ENCODE results near the gene PIH1D1. TPM values are rescaled to one million over a fixed set of nuclear protein-coding genes. Genes with fewer than 3 reads are reported as not detected.

The PIH1D1 gene
- total and polyA plus RNA-seq, 2 of the 13 experiments (the other 11 are each of a cell fraction or from before 2014, with no cell fraction given), result 110 to 137 TPM

DNA sequence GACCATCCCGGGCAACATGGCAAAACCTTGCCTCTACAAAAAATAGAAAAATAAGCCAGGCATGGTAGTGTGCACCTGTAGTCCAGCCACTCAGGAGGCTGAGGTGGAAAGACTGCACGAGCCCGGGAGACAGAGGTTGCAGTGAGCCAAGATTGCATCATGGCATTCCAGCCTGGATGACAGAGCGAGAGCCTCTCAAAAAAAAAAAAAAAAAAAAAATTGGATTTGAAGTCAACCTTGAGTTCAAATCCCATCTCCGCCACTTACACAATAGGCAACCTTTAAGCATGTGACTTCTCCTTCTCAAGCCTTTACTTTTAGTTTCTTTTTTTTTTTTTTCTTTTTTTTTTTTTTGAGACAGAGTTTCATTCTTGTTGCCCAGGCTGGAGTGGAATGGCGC is 51.6 kb downstream of the PIH1D1 start:
- no TSS peak for BruUV-seq (replicated peaks)

DNA sequence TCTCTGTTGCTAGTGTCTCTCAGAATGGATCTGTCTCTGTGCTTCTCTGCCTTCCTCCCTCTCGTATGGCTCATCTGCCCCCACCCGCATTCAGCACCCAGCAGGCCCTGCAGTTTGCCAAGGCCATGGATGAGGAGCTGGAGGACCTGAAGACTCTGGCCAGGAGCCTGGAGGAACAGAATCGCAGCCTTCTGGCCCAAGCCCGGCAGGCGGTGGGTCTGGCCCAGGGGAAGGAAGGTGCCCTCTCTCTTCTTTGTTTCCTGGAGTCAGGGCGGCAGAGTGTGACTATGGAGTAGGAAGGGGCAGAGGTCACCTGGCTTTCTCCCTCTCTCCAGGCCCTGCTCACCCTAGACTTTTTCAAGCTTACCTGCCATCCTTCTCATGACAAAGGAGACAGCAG is 52.7 kb downstream of the PIH1D1 start:
- WGBS (ENCODE audit: low lambda C conversion rate), result 10% methylated on average over 5 of the region's 6 CpGs
- TF ChIP-seq ZNF256 (CRISPR knock-in tag; conservative IDR thresholded peaks at IDR 0.05) (no peak), KLF9 (CRISPR knock-in tag; IDR thresholded peaks at IDR 0.05; ENCODE audit: low read depth) (no peak), RBAK (CRISPR knock-in tag; IDR thresholded peaks at IDR 0.05) (no peak), ATF1 (CRISPR knock-in tag; IDR thresholded peaks at IDR 0.05) (no peak), FLYWCH1 (CRISPR knock-in tag; IDR thresholded peaks at IDR 0.05) (no peak), PAF1 (CRISPR knock-in tag; IDR thresholded peaks at IDR 0.05) (no peak), ZNF30 (CRISPR knock-in tag; IDR thresholded peaks at IDR 0.05) (no peak), HNRNPUL1 (IDR thresholded peaks at IDR 0.05; ENCODE audit: low read depth, low read length) (no peak), ZNF33B (CRISPR knock-in tag; IDR thresholded peaks at IDR 0.05) (no peak), BRD4 (CRISPR knock-in tag; IDR thresholded peaks at IDR 0.05) (no peak)
- Histone ChIP-seq H2AFZ (ENCODE audit: low read length) (no peak overlapping the region), H3K27ac (ENCODE audit: extremely low read length, insufficient read depth, low read length) (no peak overlapping the region), H4K20me1 (ENCODE audit: insufficient read depth, low read length) (no peaks in the 10 kb centered on the region), H3K79me2 (ENCODE audit: insufficient read depth, low read length) (no peaks in the 10 kb centered on the region), H3K27me3 (ENCODE audit: control insufficient read depth in 1 of 2, insufficient read depth in 2 of 2, low read length in 2 of 2) (peaks cover 6 to 43% of the 10 kb centered on the region in 2 experiments; a peak in 4 of 5 replicates), H3K4me2 (ENCODE audit: low read depth, low read length) (peak overlapping the region; percentile 14; the same call in 1 of the 2 replicates), H3K36me3 (replicated peaks in 1 of 2; ENCODE audit: control insufficient read depth in 1 of 2, insufficient read depth in 2 of 2, low read length in 2 of 2) (no peaks in the 10 kb centered on the region), H3K9me3 (ENCODE audit: low read length) (no peaks in the 10 kb centered on the region), H3K9ac (ENCODE audit: insufficient read depth, low read depth, low read length) (peak overlapping the region; percentile 22; the same call in 1 of the 2 replicates), H3K4me3 (replicated peaks in 1 of 3; ENCODE audit: insufficient read depth in 1 of 3, low read depth in 2 of 3, low read length in 3 of 3) (peak overlapping the region in 1 of 3 experiments; percentile 23; a peak in 1 of 6 replicates), H3K4me1 (ENCODE audit: insufficient read depth, low read length) (0 out of 2 replicates have a peak, but pooled peaks cover 13% of the 10 kb centered on the region)
- intact Hi-C loops (cut with micrococcal nuclease; ENCODE audit: unreplicated experiment) (no loop called here), in situ Hi-C loops (cut with HindIII; ENCODE audit: extremely low pct_ligation_motif_present, low pct_unique_long_range_greater_than_20kb) (no loop called here)
- FAIRE-seq (no peak), ATAC-seq (peak; percentile 54), DNase-seq (ENCODE audit: low spot score) (no peak)
- ChIA-PET POLR2A (no interaction called here), CTCF (ENCODE audit: low intra/inter-chr PET ratio, low total read pairs) (no interaction called here)
- BruUV-seq (replicated peaks), result no TSS peak

More for the DNA sequence above, 51.6 kb downstream of the PIH1D1 start:
- no peak overlapping the region for H2AFZ ChIP-seq (ENCODE audit: low read length)
- no peak overlapping the region for H3K27ac ChIP-seq (ENCODE audit: extremely low read length, insufficient read depth, low read length)
- no peak overlapping the region for H3K4me2 ChIP-seq (ENCODE audit: low read depth, low read length)
- 23% methylated on average over 6 of the region's 6 CpGs for WGBS (ENCODE audit: low lambda C conversion rate)
- no peaks in the 10 kb centered on the region for H3K9me3 ChIP-seq (ENCODE audit: low read length)
- FAIRE-seq, result no peak
- H3K79me2 ChIP-seq (ENCODE audit: insufficient read depth, low read length), result no peaks in the 10 kb centered on the region
- H3K36me3 ChIP-seq (replicated peaks in 1 of 2; ENCODE audit: control insufficient read depth in 1 of 2, insufficient read depth in 2 of 2, low read length in 2 of 2), result no peaks in the 10 kb centered on the region
- no peak overlapping the region for H3K9ac ChIP-seq (ENCODE audit: insufficient read depth, low read depth, low read length)
- ChIA-PET CTCF (ENCODE audit: low intra/inter-chr PET ratio, low total read pairs) (no interaction called here), POLR2A (no interaction called here)
- in situ Hi-C loops (cut with HindIII; ENCODE audit: extremely low pct_ligation_motif_present, low pct_unique_long_range_greater_than_20kb), result no loop called here
- 0 out of 2 replicates have a peak, but pooled peaks cover 13% of the 10 kb centered on the region for H3K4me1 ChIP-seq (ENCODE audit: insufficient read depth, low read length)
- H3K4me3 ChIP-seq (replicated peaks in 1 of 3; ENCODE audit: insufficient read depth in 1 of 3, low read depth in 2 of 3, low read length in 3 of 3), result no peak overlapping the region
- ATAC-seq, result no peak
- intact Hi-C loops (cut with micrococcal nuclease; ENCODE audit: unreplicated experiment), result no loop called here
- peak; percentile 15 for DNase-seq (ENCODE audit: low spot score)
- peaks cover 9 to 35% of the 10 kb centered on the region in 2 experiments; a peak in 4 of 5 replicates for H3K27me3 ChIP-seq (ENCODE audit: control insufficient read depth in 1 of 2, insufficient read depth in 2 of 2, low read length in 2 of 2)
- TF ChIP-seq GZF1 (CRISPR knock-in tag; IDR thresholded peaks at IDR 0.05), result no peak
- TF ChIP-seq CEBPG (CRISPR knock-in tag; IDR thresholded peaks at IDR 0.05), result peak; percentile 72
- TF ChIP-seq, protein P1, sequence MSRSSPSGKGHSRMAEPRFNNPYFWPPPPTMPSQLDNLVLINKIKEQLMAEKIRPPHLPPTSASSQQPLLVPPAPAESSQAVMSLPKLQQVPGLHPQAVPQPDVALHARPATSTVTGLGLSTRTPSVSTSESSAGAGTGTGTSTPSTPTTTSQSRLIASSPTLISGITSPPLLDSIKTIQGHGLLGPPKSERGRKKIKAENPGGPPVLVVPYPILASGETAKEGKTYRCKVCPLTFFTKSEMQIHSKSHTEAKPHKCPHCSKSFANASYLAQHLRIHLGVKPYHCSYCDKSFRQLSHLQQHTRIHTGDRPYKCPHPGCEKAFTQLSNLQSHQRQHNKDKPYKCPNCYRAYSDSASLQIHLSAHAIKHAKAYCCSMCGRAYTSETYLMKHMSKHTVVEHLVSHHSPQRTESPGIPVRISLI (CRISPR knock-in tag; IDR thresholded peaks at IDR 0.05; ENCODE audit: borderline replicate concordance), result peak; percentile 57; the same call in 1 of the 2 replicates
- TF ChIP-seq, protein P2, sequence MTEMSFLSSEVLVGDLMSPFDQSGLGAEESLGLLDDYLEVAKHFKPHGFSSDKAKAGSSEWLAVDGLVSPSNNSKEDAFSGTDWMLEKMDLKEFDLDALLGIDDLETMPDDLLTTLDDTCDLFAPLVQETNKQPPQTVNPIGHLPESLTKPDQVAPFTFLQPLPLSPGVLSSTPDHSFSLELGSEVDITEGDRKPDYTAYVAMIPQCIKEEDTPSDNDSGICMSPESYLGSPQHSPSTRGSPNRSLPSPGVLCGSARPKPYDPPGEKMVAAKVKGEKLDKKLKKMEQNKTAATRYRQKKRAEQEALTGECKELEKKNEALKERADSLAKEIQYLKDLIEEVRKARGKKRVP (CRISPR knock-in tag; IDR thresholded peaks at IDR 0.05), result peak in 1 of 2 experiments; percentile 85; a peak in 2 of 4 replicates
- TF ChIP-seq TEAD3 (CRISPR knock-in tag; optimal IDR thresholded peaks at IDR 0.05; ENCODE audit: borderline replicate concordance), result peak; percentile 50
- TF ChIP-seq CEBPB (IDR thresholded peaks at IDR 0.05; ENCODE audit: borderline replicate concordance, low read depth, low read length), result peak; percentile 76
- H4K20me1 ChIP-seq (ENCODE audit: insufficient read depth, low read length), result no peaks in the 10 kb centered on the region
